ENCODE data around the gene S100A7A. TPM values are rescaled to one million over a fixed set of nuclear protein-coding genes. Genes with fewer than 3 reads are reported as not detected.
"Not testable (repeated sequence)": the region's sequence is repeated elsewhere in the genome, so short reads cannot be mapped to it uniquely, and the experiment has no call there.

S100A7A gene
- total RNA-seq, 3 donors from 2014 or later, result not detected

- peaks cover 12% of the 10 kb centered on the region for H3K27me3 Mint-ChIP-seq (ENCODE audit: low read depth)
- no peak overlapping the region for H3K4me3 Mint-ChIP-seq
- H3K9me3 Mint-ChIP-seq, result no peaks in the 10 kb centered on the region
- no peak for ATAC-seq
- H3K4me1 Mint-ChIP-seq (ENCODE audit: low read depth), result peaks cover 7% of the 10 kb centered on the region
- H3K36me3 Mint-ChIP-seq (ENCODE audit: insufficient read depth), result no peaks in the 10 kb centered on the region
- DNase-seq, result no peak
These were observed 14.9 kb upstream of the S100A7A start for GRCh38 chr1:153401461-153401860.

- Mint-ChIP-seq H3K36me3 (ENCODE audit: insufficient read depth) (no peaks in the 10 kb centered on the region), H3K4me3 (no peak overlapping the region), H3K9me3 (no peaks in the 10 kb centered on the region), H3K4me1 (ENCODE audit: low read depth) (peaks cover 14% of the 10 kb centered on the region), H3K27me3 (ENCODE audit: low read depth) (peaks cover 16% of the 10 kb centered on the region)
- no peak for ATAC-seq
- DNase-seq, result no peak
These were observed 14.1 kb upstream of the S100A7A start for GRCh38 chr1:153402226-153402625.

GRCh38 chr1:153403421-153404085 is 12.8 kb upstream of the S100A7A start:
- no peaks in the 10 kb centered on the region for H3K9me3 Mint-ChIP-seq
- DNase-seq (no peak), ATAC-seq (no peak)
- H3K36me3 Mint-ChIP-seq (ENCODE audit: insufficient read depth), result no peaks in the 10 kb centered on the region
- no peak overlapping the region for H3K4me3 Mint-ChIP-seq
- peaks cover 19% of the 10 kb centered on the region for H3K27me3 Mint-ChIP-seq (ENCODE audit: low read depth)
- peaks cover 22% of the 10 kb centered on the region for H3K4me1 Mint-ChIP-seq (ENCODE audit: low read depth)

GRCh38 chr1:153404086-153404635 is 12.2 kb upstream of the S100A7A start:
- Mint-ChIP-seq H3K36me3 (ENCODE audit: insufficient read depth) (no peaks in the 10 kb centered on the region), H3K9me3 (no peaks in the 10 kb centered on the region), H3K4me1 (ENCODE audit: low read depth) (peaks cover 22% of the 10 kb centered on the region), H3K4me3 (no peak overlapping the region), H3K27me3 (ENCODE audit: low read depth) (peaks cover 21% of the 10 kb centered on the region)
- no peak for ATAC-seq
- no peak for DNase-seq

- H3K4me1 Mint-ChIP-seq (ENCODE audit: low read depth), result peaks cover 22% of the 10 kb centered on the region
- no peaks in the 10 kb centered on the region for H3K9me3 Mint-ChIP-seq
- peak; percentile 35 for DNase-seq
- H3K27me3 Mint-ChIP-seq (ENCODE audit: low read depth), result peaks cover 26% of the 10 kb centered on the region
- peak; percentile 59 to 77 for ATAC-seq
- H3K36me3 Mint-ChIP-seq (ENCODE audit: insufficient read depth), result no peaks in the 10 kb centered on the region
- no peak overlapping the region for H3K4me3 Mint-ChIP-seq
These were observed 11.6 kb upstream of the S100A7A start for GRCh38 chr1:153404768-153405167.

- not testable (repeated sequence) for H3K4me3 Mint-ChIP-seq; ATAC-seq; DNase-seq; H3K36me3 Mint-ChIP-seq (ENCODE audit: insufficient read depth); H3K9me3 Mint-ChIP-seq
- Mint-ChIP-seq H3K27me3 (ENCODE audit: low read depth) (peaks cover 34% of the 10 kb centered on the region), H3K4me1 (ENCODE audit: low read depth) (peaks cover 22% of the 10 kb centered on the region)
These were observed 10.3 kb upstream of the S100A7A start for GRCh38 chr1:153405825-153406599.

- peaks cover 34% of the 10 kb centered on the region for H3K27me3 Mint-ChIP-seq (ENCODE audit: low read depth)
- ATAC-seq; H3K4me3 Mint-ChIP-seq; H3K36me3 Mint-ChIP-seq (ENCODE audit: insufficient read depth); DNase-seq; H3K9me3 Mint-ChIP-seq: not testable (repeated sequence)
- H3K4me1 Mint-ChIP-seq (ENCODE audit: low read depth), result peaks cover 22% of the 10 kb centered on the region
These were observed 9.0 kb upstream of the S100A7A start for GRCh38 chr1:153407274-153407673.

GRCh38 chr1:153413961-153414360 is 2.4 kb upstream of the S100A7A start:
- DNase-seq; H3K4me3 Mint-ChIP-seq; H3K36me3 Mint-ChIP-seq (ENCODE audit: insufficient read depth); ATAC-seq; H3K4me1 Mint-ChIP-seq (ENCODE audit: low read depth); H3K9me3 Mint-ChIP-seq: not testable (repeated sequence)
- H3K27me3 Mint-ChIP-seq (ENCODE audit: low read depth), result peaks cover 22% of the 10 kb centered on the region

GRCh38 chr1:153417136-153417888 is 992 bp downstream of the S100A7A start:
- Mint-ChIP-seq H3K9me3 (no peaks in the 10 kb centered on the region), H3K4me3 (no peak overlapping the region), H3K36me3 (ENCODE audit: insufficient read depth) (no peaks in the 10 kb centered on the region), H3K27me3 (ENCODE audit: low read depth) (peaks cover 30% of the 10 kb centered on the region), H3K4me1 (ENCODE audit: low read depth) (no peaks in the 10 kb centered on the region)
- ATAC-seq (no peak), DNase-seq (no peak)

GRCh38 chr1:153418758-153419435 is 2.6 kb downstream of the S100A7A start:
- not testable (repeated sequence) for H3K36me3 Mint-ChIP-seq (ENCODE audit: insufficient read depth); ATAC-seq; H3K9me3 Mint-ChIP-seq; H3K4me1 Mint-ChIP-seq (ENCODE audit: low read depth); H3K4me3 Mint-ChIP-seq; DNase-seq
- H3K27me3 Mint-ChIP-seq (ENCODE audit: low read depth), result peaks cover 33% of the 10 kb centered on the region

- peaks cover 38% of the 10 kb centered on the region for H3K27me3 Mint-ChIP-seq (ENCODE audit: low read depth)
- H3K36me3 Mint-ChIP-seq (ENCODE audit: insufficient read depth); ATAC-seq; H3K9me3 Mint-ChIP-seq; H3K4me1 Mint-ChIP-seq (ENCODE audit: low read depth); H3K4me3 Mint-ChIP-seq; DNase-seq: not testable (repeated sequence)
These were observed 3.1 kb downstream of the S100A7A start for GRCh38 chr1:153419436-153419793.

- H3K27me3 Mint-ChIP-seq (ENCODE audit: low read depth), result peaks cover 45% of the 10 kb centered on the region
- no peaks in the 10 kb centered on the region for H3K9me3 Mint-ChIP-seq
- no peak overlapping the region for H3K4me3 Mint-ChIP-seq
- H3K36me3 Mint-ChIP-seq (ENCODE audit: insufficient read depth), result no peaks in the 10 kb centered on the region
- H3K4me1 Mint-ChIP-seq (ENCODE audit: low read depth), result no peaks in the 10 kb centered on the region
- DNase-seq (no peak), ATAC-seq (no peak)
These were observed 4.0 kb downstream of the S100A7A start for GRCh38 chr1:153420306-153420705.

GRCh38 chr1:153422450-153423068 is 6.2 kb downstream of the S100A7A start:
- H3K9me3 Mint-ChIP-seq, result no peaks in the 10 kb centered on the region
- peak; percentile 58 for DNase-seq
- no peaks in the 10 kb centered on the region for H3K36me3 Mint-ChIP-seq (ENCODE audit: insufficient read depth)
- ATAC-seq, result no peak
- no peaks in the 10 kb centered on the region for H3K4me1 Mint-ChIP-seq (ENCODE audit: low read depth)
- H3K27me3 Mint-ChIP-seq (ENCODE audit: low read depth), result peaks cover 50% of the 10 kb centered on the region
- H3K4me3 Mint-ChIP-seq, result no peak overlapping the region

Measured in activated T-cell treated with anti-CD3 and anti-CD28 coated beads, Interleukin-2, amount 50 U/mL, for 4 hours (primary cell).